ENCODE measurements around the gene MTA3.

DNA sequence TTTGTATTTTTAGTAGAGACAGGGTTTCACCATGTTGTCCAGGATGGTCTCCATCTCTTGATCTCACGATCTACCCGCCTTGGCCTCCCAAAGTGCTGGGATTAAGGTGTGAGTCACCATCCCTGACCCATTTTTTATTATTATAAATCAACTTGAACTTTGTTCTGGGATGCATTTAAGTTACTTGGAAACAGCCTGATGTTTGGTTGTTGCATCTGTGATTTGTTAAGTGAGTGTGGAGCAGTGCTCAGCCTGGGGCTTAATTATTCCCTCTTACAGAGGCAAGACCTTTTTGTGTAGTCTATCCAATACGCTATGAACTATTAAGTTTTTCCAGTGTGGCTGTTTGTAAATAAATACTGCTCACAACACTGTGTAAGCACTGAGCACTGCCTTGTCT is 32.6 kb downstream of the MTA3 start:
- TF ChIP-seq, protein P1, sequence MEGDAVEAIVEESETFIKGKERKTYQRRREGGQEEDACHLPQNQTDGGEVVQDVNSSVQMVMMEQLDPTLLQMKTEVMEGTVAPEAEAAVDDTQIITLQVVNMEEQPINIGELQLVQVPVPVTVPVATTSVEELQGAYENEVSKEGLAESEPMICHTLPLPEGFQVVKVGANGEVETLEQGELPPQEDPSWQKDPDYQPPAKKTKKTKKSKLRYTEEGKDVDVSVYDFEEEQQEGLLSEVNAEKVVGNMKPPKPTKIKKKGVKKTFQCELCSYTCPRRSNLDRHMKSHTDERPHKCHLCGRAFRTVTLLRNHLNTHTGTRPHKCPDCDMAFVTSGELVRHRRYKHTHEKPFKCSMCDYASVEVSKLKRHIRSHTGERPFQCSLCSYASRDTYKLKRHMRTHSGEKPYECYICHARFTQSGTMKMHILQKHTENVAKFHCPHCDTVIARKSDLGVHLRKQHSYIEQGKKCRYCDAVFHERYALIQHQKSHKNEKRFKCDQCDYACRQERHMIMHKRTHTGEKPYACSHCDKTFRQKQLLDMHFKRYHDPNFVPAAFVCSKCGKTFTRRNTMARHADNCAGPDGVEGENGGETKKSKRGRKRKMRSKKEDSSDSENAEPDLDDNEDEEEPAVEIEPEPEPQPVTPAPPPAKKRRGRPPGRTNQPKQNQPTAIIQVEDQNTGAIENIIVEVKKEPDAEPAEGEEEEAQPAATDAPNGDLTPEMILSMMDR (IDR thresholded peaks at IDR 0.05; ENCODE audit: low read depth, low read length, poor library complexity, severe bottlenecking) = no peak
- no peak for TF ChIP-seq EZH2phosphoT487 (IDR thresholded peaks at IDR 0.05; ENCODE audit: borderline replicate concordance, low read length)

All from DOHH2 (cell line).